Rectal smooth muscle tissue (tissue), 1 donor: Measurements from ENCODE around the gene ADCY10.

Experiments used
- H3K27ac ChIP-seq: one replicate; pipeline ENCODE4 v1.7.0; 2013; ENCODE audit warnings: low read depth, low read length, inconsistent platforms
- H3K27me3 ChIP-seq: one replicate; pipeline ENCODE4 v1.7.0; 2013; ENCODE audit warnings: low read length; ENCODE audit not compliant: control insufficient read depth, insufficient read depth
- H3K36me3 ChIP-seq: one replicate; pipeline ENCODE4 v1.7.0; 2013; ENCODE audit warnings: low read length; ENCODE audit not compliant: control insufficient read depth, insufficient read depth
- H3K4me1 ChIP-seq: one replicate; pipeline ENCODE4 v1.7.0; 2013; ENCODE audit warnings: low read length; ENCODE audit not compliant: control insufficient read depth, insufficient read depth
- H3K4me3 ChIP-seq: one replicate; pipeline ENCODE4 v1.7.0; 2013; ENCODE audit warnings: low read length
- H3K9ac ChIP-seq: one replicate; pipeline ENCODE4 v1.7.0; 2013; ENCODE audit warnings: low read length

ADCY10 gene

DNA sequence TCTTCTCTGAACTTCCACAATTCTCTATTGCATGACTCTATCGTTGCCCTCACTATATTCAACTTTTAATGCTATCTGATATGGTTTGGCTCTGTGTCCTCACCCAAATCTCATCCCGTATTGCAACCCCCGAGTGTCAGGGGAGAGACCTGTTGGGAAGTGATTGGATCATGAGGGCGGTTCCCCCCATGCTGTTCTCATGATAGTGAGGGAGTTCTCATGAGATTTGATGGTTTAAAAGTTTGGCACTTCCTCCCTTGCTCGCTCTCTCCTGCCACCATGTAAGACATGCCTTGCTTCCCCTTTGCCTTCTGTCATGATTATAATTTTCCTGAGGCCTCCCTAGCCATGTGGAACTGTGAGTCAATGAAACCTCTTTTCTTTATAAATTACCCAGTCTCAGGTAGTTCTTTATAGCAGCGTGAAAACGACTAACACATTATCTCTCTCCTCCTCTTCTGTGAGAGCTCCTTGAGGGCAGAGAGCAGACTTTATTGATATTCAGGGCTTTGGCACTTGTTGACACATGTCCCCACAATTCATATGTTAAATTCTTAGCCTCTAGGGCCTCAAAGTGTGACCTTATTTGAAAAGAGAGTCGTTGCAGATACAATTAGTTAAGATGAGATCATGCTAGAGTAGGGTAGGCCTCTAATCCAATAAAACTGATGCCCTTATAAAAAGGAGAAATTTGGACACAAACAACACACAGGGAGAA lies 52.1 kb downstream of the ADCY10 start:
- Histone ChIP-seq H3K27ac (no peak overlapping the region), H3K27me3 (no peaks in the 10 kb centered on the region), H3K4me3 (no peak overlapping the region), H3K4me1 (no peaks in the 10 kb centered on the region), H3K36me3 (no peaks in the 10 kb centered on the region), H3K9ac (no peak overlapping the region)

GRCh38 chr1:167860231-167860923 lies 53.6 kb downstream of the ADCY10 start:
- Histone ChIP-seq H3K9ac (no peak overlapping the region), H3K27ac (no peak overlapping the region), H3K4me3 (no peak overlapping the region), H3K27me3 (no peaks in the 10 kb centered on the region), H3K4me1 (no peaks in the 10 kb centered on the region), H3K36me3 (no peaks in the 10 kb centered on the region)

- no peaks in the 10 kb centered on the region for H3K36me3 ChIP-seq
- no peak overlapping the region for H3K4me3 ChIP-seq
- no peak overlapping the region for H3K27ac ChIP-seq
- H3K4me1 ChIP-seq: no peaks in the 10 kb centered on the region
- H3K27me3 ChIP-seq: no peaks in the 10 kb centered on the region
- no peak overlapping the region for H3K9ac ChIP-seq
Observed at GRCh38 chr1:167856711-167857418, 57.1 kb downstream of the ADCY10 start.

DNA sequence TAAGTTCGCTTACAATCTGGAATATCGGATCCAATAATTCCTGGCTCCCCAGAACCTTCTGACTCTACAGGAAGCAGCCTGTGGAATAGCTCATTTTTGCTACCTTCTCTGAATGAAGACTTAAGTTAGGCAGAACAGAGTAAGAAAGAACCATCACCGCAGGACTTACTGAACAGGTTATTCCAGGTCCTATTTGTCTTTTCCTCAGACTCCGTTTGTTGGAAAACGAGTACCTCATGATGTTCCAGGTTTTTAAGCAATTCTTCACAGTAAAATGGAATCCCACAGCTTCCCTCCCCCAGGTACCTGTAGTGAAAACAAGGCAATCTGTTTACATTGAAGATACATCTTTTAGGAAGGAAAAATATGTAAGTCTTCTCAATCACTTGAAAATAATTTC lies 59.8 kb downstream of the ADCY10 start:
- no peaks in the 10 kb centered on the region for H3K27me3 ChIP-seq
- H3K27ac ChIP-seq: no peak overlapping the region
- H3K4me1 ChIP-seq: no peaks in the 10 kb centered on the region
- no peaks in the 10 kb centered on the region for H3K36me3 ChIP-seq
- no peak overlapping the region for H3K9ac ChIP-seq
- no peak overlapping the region for H3K4me3 ChIP-seq

DNA sequence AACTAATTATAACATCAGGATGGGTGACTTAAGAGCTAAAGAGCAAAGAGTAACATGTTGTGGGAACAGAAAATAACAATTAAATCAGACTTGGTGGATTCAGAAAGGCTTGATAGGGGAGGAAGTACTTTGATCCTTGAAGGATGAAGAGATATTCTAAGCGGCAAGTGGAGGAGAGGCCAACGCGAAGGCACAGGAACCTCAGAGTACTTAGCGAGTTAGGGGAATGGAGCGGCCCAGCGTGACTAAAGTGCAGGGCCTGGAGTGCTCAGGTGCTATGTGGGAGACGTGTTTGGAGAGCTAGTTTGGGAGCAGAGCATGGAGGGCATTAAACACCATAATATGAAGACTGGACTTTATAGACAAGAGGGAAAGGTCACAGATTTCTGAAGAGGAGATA lies 64.3 kb downstream of the ADCY10 start:
- Histone ChIP-seq H3K27ac (no peak overlapping the region), H3K4me3 (no peak overlapping the region), H3K9ac (no peak overlapping the region), H3K4me1 (no peaks in the 10 kb centered on the region), H3K27me3 (no peaks in the 10 kb centered on the region), H3K36me3 (no peaks in the 10 kb centered on the region)

DNA sequence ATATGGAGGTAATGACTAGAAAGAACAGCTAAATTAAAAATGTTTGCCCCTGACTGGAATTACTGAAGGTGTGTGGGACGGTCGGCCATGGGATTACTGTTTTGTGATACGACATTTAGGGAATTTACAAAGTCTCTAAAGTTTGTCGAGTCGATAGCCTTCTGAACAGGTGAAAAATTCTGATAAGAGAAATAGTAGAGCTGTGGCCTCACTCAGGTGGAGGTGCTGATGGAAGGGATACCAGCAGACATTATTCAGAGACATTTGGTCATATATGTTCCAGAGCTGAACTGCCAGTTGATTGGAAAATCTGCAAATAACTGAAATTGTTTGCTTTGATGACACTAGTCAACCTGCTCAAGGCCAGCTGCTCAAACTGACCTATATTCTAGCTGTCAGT lies 71.1 kb downstream of the ADCY10 start:
- H3K4me1 ChIP-seq: no peaks in the 10 kb centered on the region
- H3K27ac ChIP-seq: no peak overlapping the region
- no peaks in the 10 kb centered on the region for H3K27me3 ChIP-seq

GRCh38 chr1:167841530-167841929 lies 72.4 kb downstream of the ADCY10 start:
- H3K27ac ChIP-seq: no peak overlapping the region
- H3K36me3 ChIP-seq: no peaks in the 10 kb centered on the region
- H3K27me3 ChIP-seq: no peaks in the 10 kb centered on the region
- H3K4me1 ChIP-seq: no peaks in the 10 kb centered on the region
- no peak overlapping the region for H3K9ac ChIP-seq
- H3K4me3 ChIP-seq: no peak overlapping the region

More for the DNA sequence above, 71.1 kb downstream of the ADCY10 start:
- Histone ChIP-seq H3K4me3 (no peak overlapping the region), H3K9ac (no peak overlapping the region), H3K36me3 (no peaks in the 10 kb centered on the region)

DNA sequence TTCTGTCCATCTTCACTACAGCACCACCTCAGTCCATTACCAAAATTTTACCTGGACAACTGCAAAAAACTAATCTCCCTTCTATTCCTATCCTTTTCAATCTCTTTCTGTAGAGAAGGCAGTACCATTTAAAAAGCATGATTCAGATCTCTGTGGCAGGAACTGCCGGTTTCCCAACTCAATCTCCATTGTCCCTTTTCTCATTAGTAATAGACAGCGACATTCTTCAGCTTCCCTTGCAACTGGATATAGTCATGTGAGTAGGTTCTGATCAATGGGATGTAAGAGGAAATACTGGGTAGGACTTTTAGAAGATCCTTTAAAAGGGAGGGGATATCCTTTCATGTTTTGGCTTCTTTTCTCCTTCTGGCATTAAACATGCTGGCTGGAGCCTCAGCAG lies 74.9 kb downstream of the ADCY10 start:
- Histone ChIP-seq H3K4me3 (no peak overlapping the region), H3K27ac (no peak overlapping the region), H3K4me1 (no peaks in the 10 kb centered on the region), H3K27me3 (no peaks in the 10 kb centered on the region), H3K9ac (no peak overlapping the region), H3K36me3 (no peaks in the 10 kb centered on the region)

DNA sequence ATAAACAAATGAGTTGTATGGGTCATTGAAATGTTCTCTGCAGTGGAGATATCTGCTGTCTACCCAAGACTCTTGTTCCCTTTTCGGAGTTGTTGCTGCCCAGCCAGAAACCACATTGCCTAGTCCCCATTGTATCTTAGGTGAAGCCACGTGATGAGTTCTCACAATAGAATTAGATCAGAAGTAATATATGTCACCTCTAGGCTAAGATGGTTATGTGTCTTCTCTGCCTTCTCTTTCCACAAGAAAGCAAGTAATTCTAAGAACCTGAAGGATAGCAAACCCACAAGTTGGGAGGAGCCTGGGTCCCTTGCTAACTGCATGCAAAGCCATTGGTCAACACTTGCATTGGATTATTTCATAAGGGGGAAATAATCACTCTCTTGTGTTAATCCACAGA lies 76.6 kb downstream of the ADCY10 start:
- H3K36me3 ChIP-seq: no peaks in the 10 kb centered on the region
- no peak overlapping the region for H3K27ac ChIP-seq
- no peak overlapping the region for H3K9ac ChIP-seq
- H3K4me3 ChIP-seq: no peak overlapping the region
- H3K4me1 ChIP-seq: no peaks in the 10 kb centered on the region
- no peaks in the 10 kb centered on the region for H3K27me3 ChIP-seq

DNA sequence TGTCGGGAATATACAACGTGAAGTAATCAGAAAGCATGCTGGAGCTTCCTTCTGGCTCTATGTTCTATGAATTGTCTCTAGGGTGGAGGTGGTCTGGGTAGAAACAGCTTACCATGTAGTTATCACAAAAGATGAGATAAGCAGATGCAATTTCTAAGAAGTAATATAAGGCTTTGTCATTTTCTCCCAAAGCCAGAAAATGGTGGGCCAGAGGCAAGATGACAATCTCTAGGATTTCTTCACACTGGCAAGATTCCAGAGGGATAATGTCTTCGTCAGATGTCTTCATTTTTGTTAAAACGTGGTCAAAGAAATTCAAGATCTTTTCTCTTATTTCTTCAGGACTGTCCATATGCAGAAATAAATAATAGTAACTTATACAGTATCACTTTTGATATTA lies 77.7 kb downstream of the ADCY10 start:
- no peaks in the 10 kb centered on the region for H3K27me3 ChIP-seq
- H3K36me3 ChIP-seq: no peaks in the 10 kb centered on the region
- no peak overlapping the region for H3K27ac ChIP-seq
- no peak overlapping the region for H3K4me3 ChIP-seq
- no peaks in the 10 kb centered on the region for H3K4me1 ChIP-seq
- H3K9ac ChIP-seq: no peak overlapping the region

GRCh38 chr1:167833904-167834303 lies 80.0 kb downstream of the ADCY10 start:
- no peak overlapping the region for H3K4me3 ChIP-seq
- H3K36me3 ChIP-seq: no peaks in the 10 kb centered on the region
- H3K27me3 ChIP-seq: no peaks in the 10 kb centered on the region
- no peak overlapping the region for H3K9ac ChIP-seq
- no peaks in the 10 kb centered on the region for H3K4me1 ChIP-seq
- no peak overlapping the region for H3K27ac ChIP-seq

- Histone ChIP-seq H3K9ac (no peak overlapping the region), H3K4me1 (no peaks in the 10 kb centered on the region), H3K4me3 (no peak overlapping the region), H3K27ac (no peak overlapping the region), H3K36me3 (no peaks in the 10 kb centered on the region), H3K27me3 (no peaks in the 10 kb centered on the region)
Observed at GRCh38 chr1:167832693-167833092, 81.2 kb downstream of the ADCY10 start.
